ENCODE data around the gene DGKH.

- no peak for TF ChIP-seq CTCF (conservative IDR thresholded peaks at IDR 0.05 in 1 of 2, IDR thresholded peaks at IDR 0.05 in 1 of 2; ENCODE audit: extremely low read depth in 1 of 2, insufficient read depth in 1 of 2, low read depth in 1 of 2, low read length in 2 of 2)
- TF ChIP-seq EZH2 (IDR thresholded peaks at IDR 0.05; ENCODE audit: borderline replicate concordance, low read length): no peak
These were observed 38.1 kb downstream of the DGKH start for GRCh38 chr13:42086582-42086981.
